Hematopoietic multipotent progenitor cell (in vitro differentiated cells): ENCODE measurements around the gene SENP6. TPM values are rescaled to one million over a fixed set of nuclear protein-coding genes. Genes with fewer than 3 reads are reported as not detected.

ENCODE experiments used
- DNase-seq, 3 donors: peaks; one replicate each; pipeline ENCODE4 v3.0.0-alpha.2; 2011 to 2015; ENCODE audit warnings: low read depth in 2 of 3, low spot score in 2 of 3
- small RNA-seq: library from RNA; depleted of rRNA; stranded (forward); fragments of <200 nt; gene quantifications from one replicate; pipeline ENCODE3, GENCODE V24; 2012
- total RNA-seq: library from RNA; depleted of rRNA; stranded (reverse); fragments of >200 nt; gene quantifications from one replicate; pipeline ENCODE4 v1.2.3, GENCODE V29; 2012

Gene SENP6
- total RNA-seq, 1 donor = 48.2 TPM

DNA sequence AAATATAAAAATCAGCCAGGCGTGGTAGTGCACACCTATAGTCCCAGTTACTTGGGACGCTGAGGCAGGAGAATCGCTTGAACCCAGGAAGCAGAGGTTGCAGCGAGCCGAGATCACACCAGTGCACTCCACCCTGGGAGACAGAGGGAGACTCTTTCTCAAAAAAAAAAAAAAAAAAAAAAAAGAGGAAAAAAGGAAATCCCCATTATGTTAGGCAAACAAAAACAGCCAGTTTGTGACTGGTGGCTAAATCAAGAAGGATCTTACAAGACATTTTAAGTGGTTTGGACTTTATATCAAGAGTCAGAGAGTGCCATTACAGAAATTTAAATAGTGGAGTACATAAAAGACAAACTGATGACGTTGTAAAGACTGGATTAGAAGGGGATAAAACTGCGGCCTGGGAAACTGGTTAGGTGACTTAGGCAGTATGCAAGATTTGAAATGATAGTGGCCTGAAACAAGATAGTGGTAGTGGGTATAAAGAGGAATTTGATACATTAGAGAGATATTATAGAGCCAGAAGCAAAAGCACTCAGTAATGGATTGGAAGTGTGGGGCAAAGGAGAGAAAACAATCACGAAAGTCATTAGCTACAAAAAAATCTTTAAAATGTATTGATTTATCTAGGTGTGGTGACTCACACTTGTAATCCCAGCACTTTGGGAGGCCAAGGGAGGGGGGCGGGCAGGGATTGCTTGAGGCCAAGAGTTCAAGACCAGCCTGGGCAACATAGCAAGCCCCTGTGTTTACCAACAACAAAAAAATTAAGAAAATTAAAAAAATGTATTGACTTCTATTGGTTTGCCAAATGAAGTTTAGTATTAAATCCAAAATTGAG lies 145.7 kb downstream of the SENP6 start:
- no peak for DNase-seq

DNA sequence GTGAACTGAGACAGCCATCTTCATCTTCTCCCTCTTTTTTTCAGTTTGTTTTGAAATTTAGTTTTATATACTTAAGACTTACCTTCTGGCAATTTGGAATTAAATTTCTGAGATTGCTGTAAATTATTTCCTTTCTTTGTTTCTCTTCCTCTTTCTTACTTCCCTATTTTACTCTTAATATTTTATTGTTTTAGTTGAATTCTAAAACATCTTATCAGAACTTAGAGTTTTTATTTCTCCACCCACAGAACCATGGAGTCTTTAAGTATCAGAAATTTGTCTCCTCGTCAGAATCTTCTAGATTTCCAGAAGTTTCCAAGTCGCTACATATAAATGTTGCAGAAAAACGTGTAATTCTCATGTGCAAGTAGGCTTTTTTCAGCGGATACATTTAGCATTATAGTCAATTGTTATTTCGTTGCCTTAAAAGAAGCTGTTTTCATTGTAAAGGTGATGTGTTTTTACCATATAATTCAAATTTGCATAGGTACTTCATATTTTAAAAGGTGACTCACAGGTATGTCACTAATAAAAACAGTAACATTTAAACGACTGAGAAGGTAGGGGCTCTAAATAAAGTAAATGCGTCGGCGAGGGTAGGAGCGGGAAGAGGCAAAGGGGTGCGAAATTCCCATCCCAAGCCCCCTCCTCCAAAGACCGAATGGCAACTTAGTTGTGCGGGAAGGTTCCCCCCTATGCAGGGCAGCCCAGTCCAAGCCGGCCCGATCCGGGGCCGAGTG lies 146.5 kb downstream of the SENP6 start:
- peak in 1 of 3 donors; percentile 63 for DNase-seq

GRCh38 chr6:75748743-75749538 lies 147.3 kb downstream of the SENP6 start, which contains the start of gene MYO6:
TSS of gene MYO6 (plus strand) at chr6:75749239. CDS start at chr6:75817548, 68,309 bp downstream.
- DNase-seq = peak in 2 of 3 donors; percentile 6 to 8

GRCh38 chr6:75751443-75751842 lies 149.8 kb downstream of the SENP6 start:
- no peak for DNase-seq

DNA sequence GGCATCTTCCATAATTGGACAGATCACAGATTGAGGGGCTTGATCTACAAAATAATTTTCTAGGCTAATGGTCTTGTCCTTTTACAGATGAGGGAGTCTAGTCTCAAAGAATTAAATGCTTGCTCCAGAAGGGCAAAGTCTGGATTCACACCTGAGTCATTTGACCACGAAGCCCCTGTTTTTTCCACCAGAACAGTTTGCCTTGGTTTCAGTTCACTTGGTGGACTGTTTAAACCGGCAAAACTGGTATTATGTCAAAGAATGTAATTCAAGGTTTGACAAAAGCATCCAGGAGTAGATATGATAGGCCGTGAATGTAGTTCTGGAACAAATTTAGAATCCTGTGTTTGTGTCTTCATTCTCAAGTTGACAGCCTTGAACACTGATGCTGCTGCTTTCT lies 150.7 kb downstream of the SENP6 start:
- DNase-seq = no peak

- no peak for DNase-seq
Measured at GRCh38 chr6:75755704-75756103, 154.0 kb downstream of the SENP6 start.

DNA sequence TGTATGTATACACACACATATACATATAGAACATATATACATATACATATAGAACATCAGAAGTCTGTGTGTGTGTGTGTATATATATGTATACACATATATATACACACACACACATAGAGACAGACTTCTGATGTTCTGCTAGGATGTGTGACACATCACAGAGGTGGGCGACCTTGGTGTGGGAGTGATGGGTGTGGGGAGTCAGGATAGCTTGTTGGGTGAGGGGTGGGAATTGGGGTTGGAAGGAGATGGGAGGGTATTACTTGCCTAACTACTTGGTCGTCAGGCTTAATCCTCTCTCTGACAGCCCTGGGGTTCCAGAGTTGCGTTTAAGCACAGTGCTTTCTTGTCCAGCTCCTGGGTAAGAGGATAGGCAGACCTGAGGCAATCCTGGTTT lies 155.6 kb downstream of the SENP6 start:
- no peak for DNase-seq

GRCh38 chr6:75758061-75758460 lies 156.4 kb downstream of the SENP6 start:
- peak in 1 of 3 donors; percentile 61 for DNase-seq

GRCh38 chr6:75759207-75759606 lies 157.5 kb downstream of the SENP6 start:
- no peak for DNase-seq

DNA sequence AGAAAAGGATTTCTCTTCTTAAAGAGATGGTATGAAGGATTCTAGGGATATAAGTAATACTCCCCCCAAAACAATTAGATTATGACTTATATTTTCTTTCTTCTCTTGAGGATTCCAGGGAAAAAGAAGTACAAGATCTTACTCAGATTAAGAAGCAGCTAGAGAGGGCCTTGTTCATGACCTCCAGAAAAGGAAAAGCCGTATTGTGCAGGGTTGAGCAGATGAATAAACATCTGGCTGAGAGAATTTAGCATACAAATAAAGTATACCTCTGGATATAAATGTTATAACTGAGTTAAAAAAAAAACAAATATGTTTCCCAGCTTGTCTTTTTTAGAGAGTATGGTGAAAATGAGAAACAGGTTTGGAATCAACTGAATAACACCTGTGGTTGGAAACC lies 158.6 kb downstream of the SENP6 start:
- no peak for DNase-seq

GRCh38 chr6:75761489-75761888 lies 159.8 kb downstream of the SENP6 start:
- no peak for DNase-seq

GRCh38 chr6:75762063-75762462 lies 160.4 kb downstream of the SENP6 start:
- no peak for DNase-seq

- no peak for DNase-seq
Measured at GRCh38 chr6:75766387-75766786, 164.7 kb downstream of the SENP6 start.

Small RNAs within 50 kb of the gene (small RNA-seq; reads per million reads assigned to genes)
- gene RNU6-1016P = not detected
- gene RNU6-1338P = not detected
- gene RNU6-155P = not detected

Other genes starting within 250 kb of the SENP6 start
- gene FILIP1, start 108.1 kb upstream of the SENP6 start, total RNA-seq = under 0.01 TPM
- under 0.01 TPM for gene MYO6, start 147.4 kb downstream of the SENP6 start, total RNA-seq